Gastrocnemius medialis (tissue), 4 donors: ENCODE results near the gene SH2D3A.
"Not testable (repeated sequence)": the region's sequence is repeated elsewhere in the genome, so short reads cannot be mapped to it uniquely, and the experiment has no call there.

Experiments used
- POLR2A ChIP-seq, 2 donors: fragments of 450-650 bp; IDR thresholded peaks; one replicate each; pipeline ENCODE4 v1.6.1; 2017; ENCODE audit warnings: antibody characterized with exemption in 2 of 2, mild to moderate bottlenecking in 2 of 2, moderate library complexity in 2 of 2
- TF ChIP-seq, protein P1 (sequence below), 5 experiments: fragments of 450-650 bp in 3 of 5; fragments of 200-600 bp in 2 of 5; sonication (generic) in 2 of 5; IDR thresholded peaks in 4 of 5; conservative IDR thresholded peaks in 1 of 5; 1 replicate in 4 of 5; 2 replicates in 1 of 5; pipeline ENCODE4 v1.5.1; 2016 to 2019; ENCODE audit warnings: antibody characterized with exemption in 5 of 5, mild to moderate bottlenecking in 3 of 5, moderate library complexity in 3 of 5

DNA sequence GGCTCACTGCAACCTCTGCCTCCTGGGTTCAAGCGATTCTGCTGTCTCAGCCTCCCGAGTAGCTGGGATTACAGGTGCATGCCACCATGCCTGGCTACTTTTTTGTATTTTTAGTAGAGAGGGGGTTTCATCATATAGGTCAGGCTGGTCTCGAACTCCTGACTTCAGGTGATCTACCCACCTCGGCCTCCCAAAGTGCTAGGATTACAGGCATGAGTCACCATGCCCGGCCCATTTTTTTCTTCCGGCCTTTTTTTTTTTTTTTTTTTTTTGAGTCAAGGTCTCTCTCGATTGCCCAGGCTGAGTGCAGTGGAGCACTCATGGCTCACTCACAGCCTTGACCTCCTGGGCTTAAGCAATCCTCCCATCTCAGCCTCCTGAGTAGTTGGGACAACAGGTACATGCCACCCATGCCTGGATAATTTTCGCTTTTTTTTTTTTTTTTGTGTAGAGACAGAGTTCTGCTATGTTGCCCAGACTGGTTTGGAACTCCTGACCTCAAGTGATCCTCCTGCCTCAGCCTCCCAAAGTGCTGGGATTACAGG lies 4.9 kb downstream of the SH2D3A start:
- TF ChIP-seq, protein P1, sequence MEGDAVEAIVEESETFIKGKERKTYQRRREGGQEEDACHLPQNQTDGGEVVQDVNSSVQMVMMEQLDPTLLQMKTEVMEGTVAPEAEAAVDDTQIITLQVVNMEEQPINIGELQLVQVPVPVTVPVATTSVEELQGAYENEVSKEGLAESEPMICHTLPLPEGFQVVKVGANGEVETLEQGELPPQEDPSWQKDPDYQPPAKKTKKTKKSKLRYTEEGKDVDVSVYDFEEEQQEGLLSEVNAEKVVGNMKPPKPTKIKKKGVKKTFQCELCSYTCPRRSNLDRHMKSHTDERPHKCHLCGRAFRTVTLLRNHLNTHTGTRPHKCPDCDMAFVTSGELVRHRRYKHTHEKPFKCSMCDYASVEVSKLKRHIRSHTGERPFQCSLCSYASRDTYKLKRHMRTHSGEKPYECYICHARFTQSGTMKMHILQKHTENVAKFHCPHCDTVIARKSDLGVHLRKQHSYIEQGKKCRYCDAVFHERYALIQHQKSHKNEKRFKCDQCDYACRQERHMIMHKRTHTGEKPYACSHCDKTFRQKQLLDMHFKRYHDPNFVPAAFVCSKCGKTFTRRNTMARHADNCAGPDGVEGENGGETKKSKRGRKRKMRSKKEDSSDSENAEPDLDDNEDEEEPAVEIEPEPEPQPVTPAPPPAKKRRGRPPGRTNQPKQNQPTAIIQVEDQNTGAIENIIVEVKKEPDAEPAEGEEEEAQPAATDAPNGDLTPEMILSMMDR (IDR thresholded peaks at IDR 0.05 in 4 of 5, conservative IDR thresholded peaks at IDR 0.05 in 1 of 5), result not testable (repeated sequence)
- not testable (repeated sequence) for TF ChIP-seq POLR2A (IDR thresholded peaks at IDR 0.05)
